Measurements from ENCODE around the gene RASGRP1. TPM values are rescaled to one million over a fixed set of nuclear protein-coding genes. Genes with fewer than 3 reads are reported as not detected.

RASGRP1 gene
- total and polyA plus RNA-seq, 10 of the 15 experiments (the other 5 are each of a cell fraction or from before 2014, with no cell fraction given) = 5.6 to 234 (median 20.9) TPM

DNA sequence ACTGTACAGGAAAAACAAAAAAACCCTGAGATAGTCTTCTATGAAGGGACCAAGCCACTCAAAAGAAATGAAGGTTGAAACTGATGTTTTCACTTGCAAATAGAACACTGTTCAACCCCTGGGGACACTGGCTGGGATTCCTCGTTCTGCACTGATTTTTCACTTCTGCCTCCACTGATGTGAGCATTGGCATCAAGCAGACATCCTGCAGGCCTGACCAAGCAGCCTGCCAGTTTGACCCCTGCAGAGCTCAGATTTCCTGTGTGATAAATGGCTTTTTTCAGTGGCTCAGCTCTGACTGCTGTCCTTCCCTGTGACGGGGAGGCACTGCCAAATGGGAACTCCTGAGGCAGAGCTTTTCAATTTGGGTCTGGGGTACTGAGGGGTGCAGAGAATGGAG is 50.0 kb downstream of the RASGRP1 start:
- H2AFZ ChIP-seq (ENCODE audit: control insufficient read depth, low read depth, low read length) = no peak overlapping the region
- BruUV-seq (replicated peaks) = no TSS peak
- ATAC-seq (peak; percentile 77), DNase-seq (ENCODE audit: low read depth, low spot score) (peak; percentile 74), FAIRE-seq (no peak)
- ChIA-PET SMC1A (ENCODE audit: uncharacterized antibody, unreplicated experiment) (interaction anchor here (0.8 to 17.5 kb wide), 5 partner anchors 11 to 183 kb away, joined by 3 to 208 read pairs (median 3); no protein-coding TSS in a partner anchor), RAD21 (ENCODE audit: unreplicated experiment) (interaction anchor here (0.7 to 1.4 kb wide), 6 partner anchors 36 to 176 kb away, joined by 3 to 8 read pairs (median 4); no protein-coding TSS in a partner anchor), CTCF (interaction anchor here (0.7 to 4.2 kb wide), 7 partner anchors 11 to 185 kb away, joined by 3 to 20 read pairs (median 4); no protein-coding TSS in a partner anchor), POLR2A (no interaction called here)
- WGBS (ENCODE audit: insufficient coverage, insufficient replicate concordance, low lambda C conversion rate, missing lambda C conversion rate) = 3% methylated on average over 2 of the region's 2 CpGs
- H3K9me3 ChIP-seq (replicated peaks; ENCODE audit: control insufficient read depth, insufficient read depth, low read length) = no peaks in the 10 kb centered on the region
- no peaks in the 10 kb centered on the region for H4K20me1 ChIP-seq (ENCODE audit: control insufficient read depth, insufficient read depth)
- TF ChIP-seq IKZF1 (conservative IDR thresholded peaks at IDR 0.05) (no peak), PAX8 (IDR thresholded peaks at IDR 0.05) (no peak), YBX1 (IDR thresholded peaks at IDR 0.05) (no peak), EED (IDR thresholded peaks at IDR 0.05; ENCODE audit: low read depth) (no peak), RCOR1 (conservative IDR thresholded peaks at IDR 0.05; ENCODE audit: low read depth, low read length) (no peak), IRF4 (IDR thresholded peaks at IDR 0.05; ENCODE audit: low read depth, low read length) (no peak), MTA2 (IDR thresholded peaks at IDR 0.05; ENCODE audit: low read depth) (no peak), FOXM1 (IDR thresholded peaks at IDR 0.05; ENCODE audit: low read depth, low read length) (no peak), ZNF274 (IDR thresholded peaks at IDR 0.05; ENCODE audit: insufficient read depth, insufficient read length) (no peak), POU2F2 (IDR thresholded peaks at IDR 0.05; ENCODE audit: borderline replicate concordance, low read depth, low read length) (no peak)
- TF ChIP-seq, protein P1, sequence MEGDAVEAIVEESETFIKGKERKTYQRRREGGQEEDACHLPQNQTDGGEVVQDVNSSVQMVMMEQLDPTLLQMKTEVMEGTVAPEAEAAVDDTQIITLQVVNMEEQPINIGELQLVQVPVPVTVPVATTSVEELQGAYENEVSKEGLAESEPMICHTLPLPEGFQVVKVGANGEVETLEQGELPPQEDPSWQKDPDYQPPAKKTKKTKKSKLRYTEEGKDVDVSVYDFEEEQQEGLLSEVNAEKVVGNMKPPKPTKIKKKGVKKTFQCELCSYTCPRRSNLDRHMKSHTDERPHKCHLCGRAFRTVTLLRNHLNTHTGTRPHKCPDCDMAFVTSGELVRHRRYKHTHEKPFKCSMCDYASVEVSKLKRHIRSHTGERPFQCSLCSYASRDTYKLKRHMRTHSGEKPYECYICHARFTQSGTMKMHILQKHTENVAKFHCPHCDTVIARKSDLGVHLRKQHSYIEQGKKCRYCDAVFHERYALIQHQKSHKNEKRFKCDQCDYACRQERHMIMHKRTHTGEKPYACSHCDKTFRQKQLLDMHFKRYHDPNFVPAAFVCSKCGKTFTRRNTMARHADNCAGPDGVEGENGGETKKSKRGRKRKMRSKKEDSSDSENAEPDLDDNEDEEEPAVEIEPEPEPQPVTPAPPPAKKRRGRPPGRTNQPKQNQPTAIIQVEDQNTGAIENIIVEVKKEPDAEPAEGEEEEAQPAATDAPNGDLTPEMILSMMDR (IDR thresholded peaks at IDR 0.05 in 2 of 3, conservative IDR thresholded peaks at IDR 0.05 in 1 of 3; ENCODE audit: control insufficient read depth in 2 of 3, extremely low read depth in 1 of 3, insufficient read depth in 1 of 3, low read depth in 3 of 3, low read length in 3 of 3) = no peak
- TF ChIP-seq, protein P2, sequence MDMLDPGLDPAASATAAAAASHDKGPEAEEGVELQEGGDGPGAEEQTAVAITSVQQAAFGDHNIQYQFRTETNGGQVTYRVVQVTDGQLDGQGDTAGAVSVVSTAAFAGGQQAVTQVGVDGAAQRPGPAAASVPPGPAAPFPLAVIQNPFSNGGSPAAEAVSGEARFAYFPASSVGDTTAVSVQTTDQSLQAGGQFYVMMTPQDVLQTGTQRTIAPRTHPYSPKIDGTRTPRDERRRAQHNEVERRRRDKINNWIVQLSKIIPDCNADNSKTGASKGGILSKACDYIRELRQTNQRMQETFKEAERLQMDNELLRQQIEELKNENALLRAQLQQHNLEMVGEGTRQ (IDR thresholded peaks at IDR 0.05; ENCODE audit: borderline replicate concordance, low read depth, low read length) = no peak
- TF ChIP-seq, protein P3, sequence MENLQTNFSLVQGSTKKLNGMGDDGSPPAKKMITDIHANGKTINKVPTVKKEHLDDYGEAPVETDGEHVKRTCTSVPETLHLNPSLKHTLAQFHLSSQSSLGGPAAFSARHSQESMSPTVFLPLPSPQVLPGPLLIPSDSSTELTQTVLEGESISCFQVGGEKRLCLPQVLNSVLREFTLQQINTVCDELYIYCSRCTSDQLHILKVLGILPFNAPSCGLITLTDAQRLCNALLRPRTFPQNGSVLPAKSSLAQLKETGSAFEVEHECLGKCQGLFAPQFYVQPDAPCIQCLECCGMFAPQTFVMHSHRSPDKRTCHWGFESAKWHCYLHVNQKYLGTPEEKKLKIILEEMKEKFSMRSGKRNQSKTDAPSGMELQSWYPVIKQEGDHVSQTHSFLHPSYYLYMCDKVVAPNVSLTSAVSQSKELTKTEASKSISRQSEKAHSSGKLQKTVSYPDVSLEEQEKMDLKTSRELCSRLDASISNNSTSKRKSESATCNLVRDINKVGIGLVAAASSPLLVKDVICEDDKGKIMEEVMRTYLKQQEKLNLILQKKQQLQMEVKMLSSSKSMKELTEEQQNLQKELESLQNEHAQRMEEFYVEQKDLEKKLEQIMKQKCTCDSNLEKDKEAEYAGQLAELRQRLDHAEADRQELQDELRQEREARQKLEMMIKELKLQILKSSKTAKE (IDR thresholded peaks at IDR 0.05; ENCODE audit: low read depth, poor library complexity, severe bottlenecking) = no peak
- in situ Hi-C loops (cut with MboI) = no loop called here
- H3K36me3 ChIP-seq (ENCODE audit: control insufficient read depth in 2 of 2, insufficient read depth in 2 of 2, low read length in 1 of 2) = peaks cover 16 to 22% of the 10 kb centered on the region in 2 experiments
- H3K4me3 ChIP-seq = no peak overlapping the region
- intact Hi-C loops (cut with micrococcal nuclease; ENCODE audit: unreplicated experiment) = no loop called here
- no peaks in the 10 kb centered on the region for H3K27me3 ChIP-seq (replicated peaks in 1 of 2; ENCODE audit: control insufficient read depth in 2 of 2, insufficient read depth in 2 of 2, low read length in 1 of 2)
- peaks cover 7% of the 10 kb centered on the region for H3K4me1 ChIP-seq (ENCODE audit: control insufficient read depth, insufficient read depth, low read length)
- H3K4me2 ChIP-seq (ENCODE audit: control insufficient read depth, insufficient read depth) = no peak overlapping the region
- no peaks in the 10 kb centered on the region for H3K79me2 ChIP-seq (ENCODE audit: control insufficient read depth, insufficient read depth, low read length)
- 0 out of 2 replicates have a peak overlapping the region, but pooled peaks have one; percentile 8 for H3K27ac ChIP-seq (ENCODE audit: control insufficient read depth, insufficient read depth)
- H3K9ac ChIP-seq (ENCODE audit: control insufficient read depth, insufficient read depth, low read length) = no peak overlapping the region

Data from GM12878 (cell line).